Nephron (organoid): ENCODE data around the gene LHX4.
"Not testable (repeated sequence)": the region's sequence is repeated elsewhere in the genome, so short reads cannot be mapped to it uniquely, and the experiment has no call there.

Source experiments
- H3K27ac Mint-ChIP-seq, 3 experiments: 2 replicates each; pipeline ENCODE4 v1.8.0; 2020; ENCODE audit warnings: mixed read lengths in 3 of 3, mild to moderate bottlenecking in 2 of 3, moderate library complexity in 1 of 3
- H3K27me3 Mint-ChIP-seq: 2 replicates; pipeline ENCODE4 v1.8.0; 2021; ENCODE audit warnings: low read depth, mild to moderate bottlenecking, moderate library complexity, mixed read lengths
- H3K36me3 Mint-ChIP-seq: 2 replicates; pipeline ENCODE4 v1.8.0; 2020; ENCODE audit warnings: low read depth, mixed read lengths
- H3K4me1 Mint-ChIP-seq: 2 replicates; pipeline ENCODE4 v1.8.0; 2020; ENCODE audit warnings: mixed read lengths
- H3K4me3 Mint-ChIP-seq, 3 experiments: 2 replicates each; pipeline ENCODE4 v1.8.0; 2020; ENCODE audit warnings: mild to moderate bottlenecking in 3 of 3, mixed read lengths in 3 of 3, moderate library complexity in 2 of 3
- H3K9me3 Mint-ChIP-seq: 2 replicates; pipeline ENCODE4 v1.8.0; 2020; ENCODE audit warnings: mixed read lengths
- TF ChIP-seq, protein P1 (sequence below), 3 experiments: fragments of 200-600 bp; sonication (generic); IDR thresholded peaks; one replicate each; pipeline ENCODE4 v1.5.0; 2021; ENCODE audit warnings: antibody characterized with exemption in 3 of 3; ENCODE audit not compliant: unreplicated experiment in 3 of 3

LHX4 gene

DNA sequence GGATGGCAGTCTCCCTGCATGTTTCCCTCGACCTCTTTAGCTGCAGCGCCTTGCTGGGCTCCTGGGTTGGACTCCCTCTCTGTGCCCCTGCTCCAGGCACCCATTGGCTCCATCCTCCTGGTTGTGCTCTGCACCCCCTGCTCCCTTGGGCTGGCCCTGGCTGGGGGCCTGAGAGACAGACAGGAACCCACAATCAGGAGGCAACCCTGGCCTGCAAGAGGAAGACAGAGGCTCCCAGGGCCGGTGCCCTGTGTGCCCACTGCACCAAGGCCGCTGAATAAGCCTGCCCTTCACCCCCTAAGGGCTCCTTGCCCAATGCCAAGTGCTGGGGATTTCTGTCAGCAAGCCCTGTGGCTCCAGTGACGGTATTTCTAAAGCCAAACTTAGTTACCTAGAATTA, 31.5 kb upstream of the LHX4 start:
- H3K9me3 Mint-ChIP-seq, result no peaks in the 10 kb centered on the region
- H3K27me3 Mint-ChIP-seq, result no peaks in the 10 kb centered on the region
- peaks cover 4% of the 10 kb centered on the region for H3K36me3 Mint-ChIP-seq
- no peaks in the 10 kb centered on the region for H3K4me1 Mint-ChIP-seq
- TF ChIP-seq, protein P1, sequence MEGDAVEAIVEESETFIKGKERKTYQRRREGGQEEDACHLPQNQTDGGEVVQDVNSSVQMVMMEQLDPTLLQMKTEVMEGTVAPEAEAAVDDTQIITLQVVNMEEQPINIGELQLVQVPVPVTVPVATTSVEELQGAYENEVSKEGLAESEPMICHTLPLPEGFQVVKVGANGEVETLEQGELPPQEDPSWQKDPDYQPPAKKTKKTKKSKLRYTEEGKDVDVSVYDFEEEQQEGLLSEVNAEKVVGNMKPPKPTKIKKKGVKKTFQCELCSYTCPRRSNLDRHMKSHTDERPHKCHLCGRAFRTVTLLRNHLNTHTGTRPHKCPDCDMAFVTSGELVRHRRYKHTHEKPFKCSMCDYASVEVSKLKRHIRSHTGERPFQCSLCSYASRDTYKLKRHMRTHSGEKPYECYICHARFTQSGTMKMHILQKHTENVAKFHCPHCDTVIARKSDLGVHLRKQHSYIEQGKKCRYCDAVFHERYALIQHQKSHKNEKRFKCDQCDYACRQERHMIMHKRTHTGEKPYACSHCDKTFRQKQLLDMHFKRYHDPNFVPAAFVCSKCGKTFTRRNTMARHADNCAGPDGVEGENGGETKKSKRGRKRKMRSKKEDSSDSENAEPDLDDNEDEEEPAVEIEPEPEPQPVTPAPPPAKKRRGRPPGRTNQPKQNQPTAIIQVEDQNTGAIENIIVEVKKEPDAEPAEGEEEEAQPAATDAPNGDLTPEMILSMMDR (IDR thresholded peaks at IDR 0.05; ENCODE audit: unreplicated experiment in 3 of 3), result no peak
- H3K27ac Mint-ChIP-seq, result no peak overlapping the region
- no peak overlapping the region for H3K4me3 Mint-ChIP-seq

DNA sequence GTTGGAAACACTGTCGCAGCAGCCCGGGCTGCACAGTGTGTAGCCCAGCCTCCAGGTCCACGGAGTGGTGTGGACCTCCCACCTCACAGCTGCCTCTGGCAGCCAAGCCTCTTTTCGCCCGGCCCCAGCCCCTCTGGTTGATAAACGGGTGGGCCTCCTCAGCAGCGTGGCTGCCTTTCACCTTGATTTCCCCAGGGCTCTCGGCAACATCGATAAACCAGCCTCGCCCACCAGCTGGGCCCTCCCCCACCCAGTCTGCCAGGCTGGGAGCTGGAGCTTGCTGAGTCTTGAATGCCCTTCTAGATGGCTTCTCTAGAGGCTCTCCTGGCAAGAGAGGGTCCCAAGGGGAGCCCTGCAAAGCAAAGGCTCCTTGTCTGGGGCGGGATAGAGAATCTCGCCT, 31.0 kb upstream of the LHX4 start:
- H3K27me3 Mint-ChIP-seq, result no peaks in the 10 kb centered on the region
- H3K4me3 Mint-ChIP-seq, result no peak overlapping the region
- peaks cover 4% of the 10 kb centered on the region for H3K36me3 Mint-ChIP-seq
- no peaks in the 10 kb centered on the region for H3K4me1 Mint-ChIP-seq
- TF ChIP-seq, protein P1 (IDR thresholded peaks at IDR 0.05; ENCODE audit: unreplicated experiment in 3 of 3), result no peak
- no peak overlapping the region for H3K27ac Mint-ChIP-seq
- no peaks in the 10 kb centered on the region for H3K9me3 Mint-ChIP-seq

DNA sequence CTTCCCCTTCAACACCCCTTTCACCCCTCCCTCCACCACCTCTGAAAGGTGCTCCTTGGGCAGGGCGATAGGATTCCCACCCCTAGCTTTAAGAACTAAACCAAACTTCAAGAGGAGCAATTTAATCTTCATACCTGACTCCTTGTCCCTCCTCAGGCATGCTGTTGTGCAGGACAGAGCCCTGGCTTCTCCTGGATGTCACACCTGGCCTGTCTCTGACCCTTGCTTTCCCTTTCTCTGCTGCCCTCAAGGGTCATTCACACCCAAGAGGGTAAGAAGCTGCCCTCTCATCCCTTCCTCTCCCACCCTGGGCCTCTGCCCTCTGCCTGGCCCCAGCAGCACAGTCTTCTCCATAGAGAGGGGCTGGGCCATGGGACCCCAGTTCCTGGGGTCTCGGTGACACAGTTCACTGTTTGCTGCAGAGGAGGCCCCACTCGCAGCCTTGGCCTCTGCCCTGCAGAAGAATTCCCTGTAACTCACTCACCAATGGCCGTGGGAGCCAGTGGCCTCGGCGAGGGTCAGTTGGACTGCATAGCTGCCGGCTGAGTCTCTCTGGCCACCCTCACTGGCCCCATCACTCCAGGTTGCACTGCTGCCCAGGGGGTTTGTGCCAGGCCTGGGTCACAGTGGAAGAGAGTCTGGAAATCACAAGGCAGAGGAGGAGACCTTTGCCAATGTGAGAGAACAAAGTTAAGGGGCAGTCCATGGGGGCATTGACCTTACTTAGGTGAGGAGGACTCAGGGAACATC, 28.4 kb upstream of the LHX4 start:
- no peaks in the 10 kb centered on the region for H3K4me1 Mint-ChIP-seq
- peaks cover 1% of the 10 kb centered on the region for H3K27me3 Mint-ChIP-seq
- no peaks in the 10 kb centered on the region for H3K9me3 Mint-ChIP-seq
- no peak overlapping the region for H3K4me3 Mint-ChIP-seq
- TF ChIP-seq, protein P1 (IDR thresholded peaks at IDR 0.05; ENCODE audit: unreplicated experiment in 3 of 3), result no peak
- H3K27ac Mint-ChIP-seq, result no peak overlapping the region
- no peaks in the 10 kb centered on the region for H3K36me3 Mint-ChIP-seq

DNA sequence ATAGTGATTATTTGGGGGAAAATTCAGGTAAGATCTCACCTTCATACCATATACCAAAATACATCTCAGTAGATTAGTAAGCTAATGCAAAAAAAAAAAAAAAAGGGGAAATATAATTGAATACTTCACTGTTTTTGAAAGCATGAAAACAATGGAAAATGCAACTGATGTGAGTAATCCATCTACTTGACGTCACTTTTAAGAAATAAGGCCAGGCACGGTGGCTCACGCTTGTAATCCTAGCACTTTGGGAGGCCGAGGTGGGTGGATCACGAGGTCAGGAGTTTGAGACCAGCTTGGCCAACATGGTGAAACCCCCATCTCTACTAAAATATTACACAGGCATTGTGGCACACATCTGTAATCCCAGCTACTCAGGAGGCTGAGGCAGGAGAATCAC, 27.5 kb upstream of the LHX4 start:
- H3K9me3 Mint-ChIP-seq, H3K36me3 Mint-ChIP-seq, H3K4me1 Mint-ChIP-seq, H3K27ac Mint-ChIP-seq, H3K4me3 Mint-ChIP-seq: not testable (repeated sequence)
- peaks cover 11% of the 10 kb centered on the region for H3K27me3 Mint-ChIP-seq

DNA sequence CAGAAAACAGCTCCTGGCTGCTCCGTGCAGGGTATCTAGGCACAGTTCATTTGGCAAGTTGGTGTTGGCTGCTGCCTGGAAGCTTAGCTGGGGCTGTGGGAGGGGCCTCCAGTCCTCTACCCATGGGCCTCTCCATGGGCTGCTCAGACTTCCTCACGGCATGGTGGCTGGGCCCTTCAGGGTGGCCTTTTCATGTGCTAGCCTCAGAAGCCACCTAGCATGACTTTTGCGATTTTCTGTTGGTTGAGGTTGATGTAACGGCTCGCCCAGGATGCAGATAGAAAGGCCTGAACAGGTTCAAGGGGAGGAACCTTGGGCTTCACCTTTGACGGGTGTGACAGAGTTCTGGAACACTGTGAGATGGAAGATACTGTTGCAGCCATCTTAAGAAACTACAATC, 25.8 kb upstream of the LHX4 start:
- no peaks in the 10 kb centered on the region for H3K36me3 Mint-ChIP-seq
- peaks cover 21% of the 10 kb centered on the region for H3K27me3 Mint-ChIP-seq
- no peak overlapping the region for H3K4me3 Mint-ChIP-seq
- H3K4me1 Mint-ChIP-seq, result no peaks in the 10 kb centered on the region
- H3K9me3 Mint-ChIP-seq, result no peaks in the 10 kb centered on the region
- H3K27ac Mint-ChIP-seq, result no peak overlapping the region
- TF ChIP-seq, protein P1 (IDR thresholded peaks at IDR 0.05; ENCODE audit: unreplicated experiment in 3 of 3), result no peak

GRCh38 chr1:180206581-180206980, 23.5 kb upstream of the LHX4 start:
- Mint-ChIP-seq H3K36me3 (no peaks in the 10 kb centered on the region), H3K27me3 (peaks cover 30% of the 10 kb centered on the region)

More at GRCh38 chr1:180206581-180206980, 23.5 kb upstream of the LHX4 start:
- H3K9me3 Mint-ChIP-seq, result no peaks in the 10 kb centered on the region
- no peak overlapping the region for H3K27ac Mint-ChIP-seq
- H3K4me3 Mint-ChIP-seq, result no peak overlapping the region
- TF ChIP-seq, protein P1 (IDR thresholded peaks at IDR 0.05; ENCODE audit: unreplicated experiment in 3 of 3), result no peak
- H3K4me1 Mint-ChIP-seq, result no peaks in the 10 kb centered on the region
